ENCODE measurements around the gene EGFR. TPM values are rescaled to one million over a fixed set of nuclear protein-coding genes. Genes with fewer than 3 reads are reported as not detected.

The EGFR gene
- total and polyA plus RNA-seq, 2 experiments from 2014 or later: 0.51 to 0.57 TPM

GRCh38 chr7:54996391-54996790, 22.4 kb upstream of the EGFR start:
- Histone ChIP-seq H3K9me3 (ENCODE audit: low read depth) (no peaks in the 10 kb centered on the region), H3K4me1 (ENCODE audit: low read depth) (no peaks in the 10 kb centered on the region), H3K27me3 (peaks cover 4% of the 10 kb centered on the region), H3K4me3 (no peak overlapping the region), H3K36me3 (no peaks in the 10 kb centered on the region), H3K27ac (no peak overlapping the region)
- no peak for TF ChIP-seq CTCF (IDR thresholded peaks at IDR 0.05; ENCODE audit: low read depth, low read length)
- no peak for DNase-seq (ENCODE audit: low read depth in 1 of 2, low spot score in 1 of 2)

DNA sequence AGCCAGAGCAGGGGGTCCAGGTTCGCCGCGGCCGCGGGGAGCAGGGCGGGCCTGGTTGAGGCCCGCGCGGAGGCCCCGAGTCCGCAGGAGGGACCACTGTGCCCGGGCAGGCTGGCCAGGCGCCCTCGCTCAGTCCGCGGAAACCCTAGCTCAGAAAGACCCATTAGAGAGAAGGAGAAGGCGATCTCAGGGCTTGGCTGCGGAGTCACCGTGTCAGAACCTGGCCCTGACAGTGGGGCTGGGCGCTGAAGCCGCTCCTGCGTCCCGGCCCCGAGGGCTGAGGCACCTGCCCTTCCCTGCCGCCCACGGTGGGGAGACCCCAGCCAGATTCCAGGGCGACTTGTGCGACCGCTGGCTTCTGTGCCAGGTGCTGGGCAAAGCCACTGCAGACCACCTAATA, 14.2 kb upstream of the EGFR start:
- Histone ChIP-seq H3K4me1 (ENCODE audit: low read depth) (no peaks in the 10 kb centered on the region), H3K27ac (no peak overlapping the region), H3K27me3 (peaks cover 10% of the 10 kb centered on the region), H3K36me3 (no peaks in the 10 kb centered on the region), H3K9me3 (ENCODE audit: low read depth) (no peaks in the 10 kb centered on the region), H3K4me3 (no peak overlapping the region)
- DNase-seq (ENCODE audit: low read depth in 1 of 2, low spot score in 1 of 2): no peak
- TF ChIP-seq CTCF (IDR thresholded peaks at IDR 0.05; ENCODE audit: low read depth, low read length): no peak

- Histone ChIP-seq H3K9me3 (ENCODE audit: low read depth) (no peaks in the 10 kb centered on the region), H3K27ac (no peak overlapping the region), H3K27me3 (peaks cover 14% of the 10 kb centered on the region), H3K4me1 (ENCODE audit: low read depth) (no peaks in the 10 kb centered on the region), H3K4me3 (no peak overlapping the region), H3K36me3 (no peaks in the 10 kb centered on the region)
- no peak for DNase-seq (ENCODE audit: low read depth in 1 of 2, low spot score in 1 of 2)
- no peak for TF ChIP-seq CTCF (IDR thresholded peaks at IDR 0.05; ENCODE audit: low read depth, low read length)
These were observed 13.5 kb upstream of the EGFR start for GRCh38 chr7:55005241-55005851.

GRCh38 chr7:55006499-55006898, 12.3 kb upstream of the EGFR start:
- no peak for TF ChIP-seq CTCF (IDR thresholded peaks at IDR 0.05; ENCODE audit: low read depth, low read length)
- Histone ChIP-seq H3K36me3 (no peaks in the 10 kb centered on the region), H3K4me3 (no peak overlapping the region), H3K27me3 (peaks cover 17% of the 10 kb centered on the region), H3K27ac (no peak overlapping the region), H3K9me3 (ENCODE audit: low read depth) (no peaks in the 10 kb centered on the region), H3K4me1 (ENCODE audit: low read depth) (no peaks in the 10 kb centered on the region)
- no peak for DNase-seq (ENCODE audit: low read depth in 1 of 2, low spot score in 1 of 2)

GRCh38 chr7:55013851-55014250, 5.0 kb upstream of the EGFR start:
- H3K4me1 ChIP-seq (ENCODE audit: low read depth): no peaks in the 10 kb centered on the region
- H3K9me3 ChIP-seq (ENCODE audit: low read depth): no peaks in the 10 kb centered on the region
- TF ChIP-seq CTCF (IDR thresholded peaks at IDR 0.05; ENCODE audit: low read depth, low read length): no peak
- DNase-seq (ENCODE audit: low read depth in 1 of 2, low spot score in 1 of 2): no peak
- no peak overlapping the region for H3K4me3 ChIP-seq
- no peak overlapping the region for H3K27ac ChIP-seq
- no peaks in the 10 kb centered on the region for H3K36me3 ChIP-seq
- H3K27me3 ChIP-seq: peaks cover 73% of the 10 kb centered on the region

Data from cardiac muscle cell (in vitro differentiated cells and primary cell).